DMS153 (cell line): ENCODE results near the gene FAM50A.
A peak's percentile ranks its signal among the peaks of the same experiment; 100 is the strongest.
"Not testable (repeated sequence)": the region's sequence is repeated elsewhere in the genome, so short reads cannot be mapped to it uniquely, and the experiment has no call there.

ENCODE experiments used
- DNase-seq: peaks from one replicate; lab custom pipeline; 2025; lab: John Stamatoyannopoulos, UW

Gene FAM50A

GRCh38 chrX:154484255-154485149 is 40.6 kb downstream of the FAM50A start:
- no peak for DNase-seq

- peak; percentile 10 for DNase-seq
These were observed 41.5 kb downstream of the FAM50A start for GRCh38 chrX:154485150-154486051.

GRCh38 chrX:154486052-154486395 is 42.1 kb downstream of the FAM50A start:
- DNase-seq: no peak

- no peak for DNase-seq
These were observed 42.7 kb downstream of the FAM50A start, which contains the start of gene UBL4A for GRCh38 chrX:154486396-154487207. Gene UBL4A (minus strand): TSS chrX:154486615. CDS start chrX:154486584, 31 bp downstream.

GRCh38 chrX:154487518-154488290 is 43.8 kb downstream of the FAM50A start:
- DNase-seq: no peak

GRCh38 chrX:154488336-154489075 is 44.6 kb downstream of the FAM50A start:
- no peak for DNase-seq

- DNase-seq: no peak
These were observed 45.2 kb downstream of the FAM50A start for GRCh38 chrX:154489182-154489581.

GRCh38 chrX:154490021-154490413 is 46.1 kb downstream of the FAM50A start:
- DNase-seq: no peak

GRCh38 chrX:154490414-154491083 is 46.6 kb downstream of the FAM50A start, which contains the start of gene SLC10A3:
Gene SLC10A3 (minus strand): TSS chrX:154490629. CDS start chrX:154488940, 1,689 bp downstream.
- peak; percentile 94 for DNase-seq

- no peak for DNase-seq
These were observed 50.8 kb downstream of the FAM50A start for GRCh38 chrX:154494715-154495114.

GRCh38 chrX:154495472-154495922 is 51.6 kb downstream of the FAM50A start:
- DNase-seq: no peak

- not testable (repeated sequence) for DNase-seq
These were observed 52.7 kb downstream of the FAM50A start for GRCh38 chrX:154496591-154497137.
